HCT116 (cell line): Measurements from ENCODE around the gene ANKRD10. TPM values are rescaled to one million over a fixed set of nuclear protein-coding genes. Genes with fewer than 3 reads are reported as not detected.

ENCODE experiments used
- ATAC-seq: fragments of 200-7000 bp; cut with Tn5 transposase; 2 replicates; pipeline ENCODE4 v1.9.1; 2020; ENCODE audit warnings: mild to moderate bottlenecking, moderate library complexity
- BruUV-seq: library from RNA; stranded (reverse); fragments of 400-500 nt; replicated peaks from 2 replicates; lab custom pipeline; 2021; lab: Mats Ljungman, UMichigan
- CTCF ChIA-PET: fragments of 300-600 bp; sonication (Branson Sonifier 250); formaldehyde crosslinking; loops from one replicate; lab custom pipeline; 2021; ENCODE audit warnings: antibody characterized with exemption; lab: Charles Lee
- POLR2A ChIA-PET: fragments of 300-600, 350-600 bp; sonication (Branson Sonifier 250); formaldehyde crosslinking; loops from one replicate; lab custom pipeline; 2021; ENCODE audit warnings: antibody characterized with exemption; lab: Charles Lee
- RAD21 ChIA-PET, 2 experiments: fragments of 300-600 bp; sonication (Branson Sonifier 250); formaldehyde crosslinking; loops; one replicate each; lab custom pipeline; 2023; ENCODE audit warnings: low total read pairs in 2 of 2; ENCODE audit not compliant: uncharacterized antibody in 2 of 2, unreplicated experiment in 2 of 2, low non-redundant PET in 1 of 2; lab: Charles Lee
- DNase-seq: peaks from one replicate; pipeline ENCODE4 v3.0.0-alpha.2; 2010; ENCODE audit warnings: low read depth, low spot score
- H2AFZ ChIP-seq: fragments of 200-600 bp; shearing (Covaris generic), sonication (generic); 2 replicates; pipeline ENCODE4 v1.6.1; 2017; ENCODE audit warnings: low read depth, mixed run types, mixed read lengths, antibody characterized with exemption, low read length; ENCODE audit not compliant: poor library complexity, severe bottlenecking
- H3K27ac ChIP-seq: 2 replicates; pipeline ENCODE4 v1.5.1; 2012; ENCODE audit warnings: low read depth, low read length
- H3K27me3 ChIP-seq: fragments of 200-600 bp; sonication (generic); 2 replicates; pipeline ENCODE4 v1.6.1; 2016; ENCODE audit warnings: mixed run types, low read length, mixed read lengths; ENCODE audit not compliant: insufficient read depth
- H3K36me3 ChIP-seq, 2 experiments: fragments of 200-500 bp in 1 of 2; fragments of 200-600 bp in 1 of 2; sonication (Bioruptor generic) in 1 of 2; sonication (generic) in 1 of 2; 2 replicates each; pipeline versions ENCODE4 v1.5.1 to v1.6.1; 2014 to 2016; ENCODE audit warnings: low read length in 2 of 2, inconsistent platforms in 1 of 2, mixed read lengths in 1 of 2, mixed run types in 1 of 2; ENCODE audit not compliant: insufficient read depth in 2 of 2, control insufficient read depth in 1 of 2
- H3K4me1 ChIP-seq, 2 experiments: fragments of 200-600 bp in 1 of 2; sonication (generic) in 1 of 2; 2 replicates each; pipeline versions ENCODE4 v1.5.1 to v1.6.1; 2012 to 2017; ENCODE audit warnings: low read length in 2 of 2, inconsistent platforms in 1 of 2, mild to moderate bottlenecking in 1 of 2, mixed read lengths in 1 of 2, mixed run types in 1 of 2, moderate library complexity in 1 of 2; ENCODE audit not compliant: insufficient read depth in 2 of 2, control insufficient read depth in 1 of 2
- H3K4me2 ChIP-seq: fragments of 200-600 bp; sonication (generic); 2 replicates; pipeline ENCODE4 v1.6.1; 2017; ENCODE audit warnings: mixed run types, low read length, mixed read lengths
- H3K4me3 ChIP-seq, 2 experiments: fragments of 200-600 bp in 1 of 2; sonication (generic) in 1 of 2; replicated peaks in 1 of 2; 2 replicates each; pipeline ENCODE4 v1.5.1; 2011 to 2016; ENCODE audit warnings: low read length in 2 of 2, control low read depth in 1 of 2, low read depth in 1 of 2, mild to moderate bottlenecking in 1 of 2, mixed read lengths in 1 of 2, mixed run types in 1 of 2
- H3K79me2 ChIP-seq: fragments of 200-600 bp; sonication (generic); 2 replicates; pipeline ENCODE4 v1.6.1; 2017; ENCODE audit warnings: mild to moderate bottlenecking, mixed run types, low read length, moderate library complexity, mixed read lengths; ENCODE audit not compliant: insufficient read depth
- H3K9ac ChIP-seq: fragments of 200-600 bp; sonication (generic); 2 replicates; pipeline ENCODE4 v1.6.1; 2016; ENCODE audit warnings: low read length, mixed read lengths
- H3K9me2 ChIP-seq: fragments of 200-600 bp; sonication (generic), shearing (Covaris generic); 2 replicates; pipeline ENCODE4 v1.6.1; 2017; ENCODE audit warnings: mixed run types, mild to moderate bottlenecking, moderate library complexity; ENCODE audit not compliant: insufficient read depth
- H3K9me3 ChIP-seq, 2 experiments: fragments of 200-500 bp in 1 of 2; fragments of 200-600 bp in 1 of 2; sonication (Bioruptor generic) in 1 of 2; sonication (generic) in 1 of 2; 2 replicates each; pipeline ENCODE4 v1.6.1; 2014 to 2017; ENCODE audit warnings: low read length in 2 of 2, mixed read lengths in 2 of 2, inconsistent platforms in 1 of 2, low read depth in 1 of 2, mild to moderate bottlenecking in 1 of 2, mixed run types in 1 of 2, moderate library complexity in 1 of 2; ENCODE audit not compliant: control insufficient read depth in 1 of 2, insufficient read depth in 1 of 2
- H4K20me1 ChIP-seq: fragments of 200-600 bp; sonication (generic), shearing (Covaris generic); 2 replicates; pipeline ENCODE4 v1.6.1; 2017; ENCODE audit warnings: mixed run types, mild to moderate bottlenecking, moderate library complexity; ENCODE audit not compliant: insufficient read depth
- CEBPB ChIP-seq: IDR thresholded peaks from 2 replicates; pipeline ENCODE4 v1.6.1; 2012; ENCODE audit warnings: low read depth
- ELF1 ChIP-seq: IDR thresholded peaks from 2 replicates; pipeline ENCODE4 v1.6.1; 2012; ENCODE audit warnings: low read depth, borderline replicate concordance
- EZH2phosphoT487 ChIP-seq: fragments of 200-600 bp; IDR thresholded peaks from 2 replicates; pipeline ENCODE4 v1.6.1; 2018; ENCODE audit warnings: antibody characterized with exemption, borderline replicate concordance
- POLR2A ChIP-seq: IDR thresholded peaks from 2 replicates; pipeline ENCODE4 v1.7.0; 2011; ENCODE audit warnings: borderline replicate concordance; ENCODE audit not compliant: insufficient read depth, insufficient read length; ENCODE audit errors: extremely low read depth
- RAD21 ChIP-seq: IDR thresholded peaks from 2 replicates; pipeline ENCODE4 v1.6.1; 2012; ENCODE audit warnings: low read depth, mild to moderate bottlenecking
- YY1 ChIP-seq: IDR thresholded peaks from 2 replicates; pipeline ENCODE4 v1.6.1; 2011; ENCODE audit warnings: low read length, low read depth, moderate library complexity, mild to moderate bottlenecking; ENCODE audit not compliant: insufficient replicate concordance; ENCODE audit errors: extremely low read depth
- intact Hi-C: fragments of 100-400 bp; cut with micrococcal nuclease; formaldehyde crosslinking; loops from 2 replicates; pipeline ENCODE4 v1.10.0; 2022
- total RNA-seq: library from RNA; stranded (reverse); gene quantifications from one replicate; pipeline ENCODE4 v1.2.1, GENCODE V29; 2021; ENCODE audit not compliant: unreplicated experiment

Gene ANKRD10
- total RNA-seq, 1 experiment from 2014 or later = 173 TPM

DNA sequence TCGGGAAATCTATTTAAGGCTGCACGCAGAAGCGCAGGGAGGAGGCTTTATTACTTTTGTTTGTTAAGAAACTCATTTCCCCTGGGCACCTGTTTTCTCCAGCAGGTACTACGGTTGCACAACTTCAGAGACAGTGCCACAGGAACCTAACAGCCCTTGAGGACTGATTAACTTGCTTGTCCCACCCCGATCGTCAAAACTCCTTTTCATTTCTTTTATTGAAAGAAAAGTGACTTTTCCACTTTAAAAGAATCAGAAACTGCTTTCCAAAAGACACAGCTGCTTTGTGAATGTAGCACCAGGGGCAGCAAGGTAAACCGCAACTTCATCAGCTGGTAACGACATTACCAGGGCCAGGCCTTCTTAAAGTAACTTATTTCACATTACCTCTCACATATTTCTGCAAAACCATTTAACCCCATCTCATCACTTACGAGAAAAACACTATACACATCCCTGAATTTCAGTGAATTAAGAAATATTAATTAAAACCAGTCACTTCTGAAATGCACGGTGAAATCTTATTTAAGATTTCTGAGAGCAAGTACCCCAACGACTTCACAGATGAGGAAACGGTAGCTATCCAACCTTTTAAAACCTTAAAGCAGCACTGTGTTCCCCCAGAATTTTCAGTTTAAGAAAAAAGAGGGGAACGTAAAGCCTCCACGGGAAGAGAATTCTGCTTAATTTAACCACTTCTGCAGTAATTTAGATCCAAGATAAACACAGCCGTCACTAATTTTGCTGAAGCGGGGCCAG lies 1.4 kb downstream of the ANKRD10 start (continued):
- no peak for TF ChIP-seq POLR2A
- TF ChIP-seq, all 23 proteins: peak for 0

DNA sequence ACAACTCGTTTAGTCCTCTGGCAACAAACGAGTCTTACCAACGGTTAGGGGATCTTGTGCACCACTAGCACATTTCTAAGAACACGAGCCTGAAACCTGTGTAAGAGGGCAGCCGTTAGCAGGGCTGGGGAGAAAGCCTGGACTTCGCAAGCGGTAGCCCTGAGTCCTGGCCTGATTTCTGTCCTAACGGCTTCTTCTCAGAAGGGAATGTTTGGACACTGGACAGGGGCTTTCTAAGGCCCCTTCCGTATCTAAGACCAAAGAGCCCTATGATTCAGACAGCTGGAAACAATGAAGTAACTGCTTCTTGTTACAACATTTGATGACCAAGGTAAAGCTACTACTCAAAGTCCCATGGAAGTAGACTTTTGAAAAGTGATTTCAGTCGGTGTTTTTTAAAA lies 2.2 kb downstream of the ANKRD10 start:
- no TSS peak for BruUV-seq
- Histone ChIP-seq H3K9me2 (no peaks in the 10 kb centered on the region), H3K27ac (peak overlapping the region; percentile 100), H3K9ac (peak overlapping the region; percentile 98), H3K4me1 (peaks cover 55 to 72% of the 10 kb centered on the region in 2 experiments), H3K9me3 (no peaks in the 10 kb centered on the region), H3K4me3 (peak overlapping the region; percentile 92 to 95), H4K20me1 (peaks cover 33% of the 10 kb centered on the region; the same call in 1 of the 2 replicates), H3K4me2 (peak overlapping the region; percentile 91), H3K36me3 (peaks cover 0 to 44% of the 10 kb centered on the region in 2 experiments; a peak in 3 of 4 replicates), H3K27me3 (no peaks in the 10 kb centered on the region), H3K79me2 (peaks cover 72% of the 10 kb centered on the region), H2AFZ (no peak overlapping the region)
- intact Hi-C loops = loop anchor here (10.0 kb wide), 1 partner anchor 132 kb away; no protein-coding TSS in a partner anchor
- no peak for TF ChIP-seq YY1
- no peak for TF ChIP-seq ELF1
- no peak for TF ChIP-seq EZH2phosphoT487
- ATAC-seq (no peak), DNase-seq (no peak)
- ChIA-PET RAD21 (no interaction called here), POLR2A (interaction anchor here (1.1 kb wide), 1 partner anchor 200 kb away, joined by 3 read pairs; no protein-coding TSS in a partner anchor), CTCF (no interaction called here)

DNA sequence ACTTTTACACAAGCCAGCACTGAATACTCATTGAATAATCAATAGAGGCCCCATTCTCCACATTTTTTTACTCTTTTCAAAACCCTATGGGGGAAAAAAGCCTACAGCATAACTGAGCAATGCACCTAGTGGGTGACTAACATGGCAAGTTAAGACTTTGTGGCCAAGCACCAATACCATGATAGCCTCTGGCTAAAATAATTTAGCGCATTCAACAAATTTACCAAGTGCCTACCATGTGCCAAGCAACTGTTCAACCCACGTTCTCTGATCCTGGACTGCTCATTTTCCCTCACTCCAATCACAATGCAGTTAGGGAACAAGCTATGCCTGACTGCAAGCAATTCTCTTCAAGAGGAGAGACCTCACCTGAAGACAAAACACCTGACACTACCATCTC lies 3.0 kb downstream of the ANKRD10 start:
- intact Hi-C loops = loop anchor here (10.0 kb wide), 1 partner anchor 133 kb away; no protein-coding TSS in a partner anchor
- DNase-seq = no peak

More for the DNA sequence above, 3.0 kb downstream of the ANKRD10 start:
- H3K9me3 ChIP-seq = no peaks in the 10 kb centered on the region
- peaks cover 37% of the 10 kb centered on the region; the same call in 1 of the 2 replicates for H4K20me1 ChIP-seq
- H3K9me2 ChIP-seq = no peaks in the 10 kb centered on the region
- H3K4me1 ChIP-seq = peaks cover 58 to 73% of the 10 kb centered on the region in 2 experiments
- RAD21 ChIA-PET = no interaction called here
- H3K27me3 ChIP-seq = no peaks in the 10 kb centered on the region
- TF ChIP-seq CEBPB (no peak), RAD21 (no peak)
- TF ChIP-seq, all 23 proteins: peak for 0
- BruUV-seq = no TSS peak
- peaks cover 0 to 50% of the 10 kb centered on the region in 2 experiments; a peak in 3 of 4 replicates for H3K36me3 ChIP-seq
- peak overlapping the region; percentile 91 for H3K4me2 ChIP-seq
- peaks cover 79% of the 10 kb centered on the region for H3K79me2 ChIP-seq
- peak overlapping the region; percentile 98 for H3K9ac ChIP-seq
- H3K4me3 ChIP-seq = peak overlapping the region; percentile 92 to 95
- ATAC-seq = no peak
- H2AFZ ChIP-seq = no peak overlapping the region
- ChIA-PET POLR2A (no interaction called here), CTCF (no interaction called here)
- H3K27ac ChIP-seq = peak overlapping the region; percentile 100
